Measurements from ENCODE around the gene ADTRP. TPM values are rescaled to one million over a fixed set of nuclear protein-coding genes. Genes with fewer than 3 reads are reported as not detected.

Gene ADTRP
- total and polyA plus RNA-seq, 10 of the 15 experiments (the other 5 are each of a cell fraction or from before 2014, with no cell fraction given) = 0.10 to 2.6 (median 2.1) TPM

DNA sequence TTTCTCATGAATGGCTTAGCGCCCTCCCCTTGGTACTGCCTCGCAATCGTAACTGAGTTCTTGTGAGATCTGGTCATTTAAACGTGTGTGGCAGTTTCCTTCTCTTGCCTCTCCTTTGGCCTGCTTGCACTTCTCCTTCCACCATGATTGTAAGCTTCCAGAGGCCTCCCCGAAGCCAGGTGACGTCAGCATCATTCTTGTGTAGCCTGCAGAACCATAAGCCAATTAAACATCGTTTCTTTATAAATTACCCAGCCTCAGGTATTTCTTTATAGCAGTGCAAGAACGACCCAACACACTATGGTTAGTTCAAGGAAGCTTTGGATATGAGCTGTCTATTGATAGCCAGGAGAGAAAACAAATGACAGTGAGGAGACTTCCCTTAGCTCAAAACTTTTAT lies 29.5 kb upstream of the ADTRP start:
- H3K4me2 ChIP-seq (ENCODE audit: control insufficient read depth, insufficient read depth) = no peak overlapping the region
- no peak overlapping the region for H3K27ac ChIP-seq (ENCODE audit: control insufficient read depth, insufficient read depth)
- ATAC-seq = no peak
- no peaks in the 10 kb centered on the region for H3K36me3 ChIP-seq (ENCODE audit: control insufficient read depth in 2 of 2, insufficient read depth in 2 of 2, low read length in 1 of 2)
- TF ChIP-seq, protein P1, sequence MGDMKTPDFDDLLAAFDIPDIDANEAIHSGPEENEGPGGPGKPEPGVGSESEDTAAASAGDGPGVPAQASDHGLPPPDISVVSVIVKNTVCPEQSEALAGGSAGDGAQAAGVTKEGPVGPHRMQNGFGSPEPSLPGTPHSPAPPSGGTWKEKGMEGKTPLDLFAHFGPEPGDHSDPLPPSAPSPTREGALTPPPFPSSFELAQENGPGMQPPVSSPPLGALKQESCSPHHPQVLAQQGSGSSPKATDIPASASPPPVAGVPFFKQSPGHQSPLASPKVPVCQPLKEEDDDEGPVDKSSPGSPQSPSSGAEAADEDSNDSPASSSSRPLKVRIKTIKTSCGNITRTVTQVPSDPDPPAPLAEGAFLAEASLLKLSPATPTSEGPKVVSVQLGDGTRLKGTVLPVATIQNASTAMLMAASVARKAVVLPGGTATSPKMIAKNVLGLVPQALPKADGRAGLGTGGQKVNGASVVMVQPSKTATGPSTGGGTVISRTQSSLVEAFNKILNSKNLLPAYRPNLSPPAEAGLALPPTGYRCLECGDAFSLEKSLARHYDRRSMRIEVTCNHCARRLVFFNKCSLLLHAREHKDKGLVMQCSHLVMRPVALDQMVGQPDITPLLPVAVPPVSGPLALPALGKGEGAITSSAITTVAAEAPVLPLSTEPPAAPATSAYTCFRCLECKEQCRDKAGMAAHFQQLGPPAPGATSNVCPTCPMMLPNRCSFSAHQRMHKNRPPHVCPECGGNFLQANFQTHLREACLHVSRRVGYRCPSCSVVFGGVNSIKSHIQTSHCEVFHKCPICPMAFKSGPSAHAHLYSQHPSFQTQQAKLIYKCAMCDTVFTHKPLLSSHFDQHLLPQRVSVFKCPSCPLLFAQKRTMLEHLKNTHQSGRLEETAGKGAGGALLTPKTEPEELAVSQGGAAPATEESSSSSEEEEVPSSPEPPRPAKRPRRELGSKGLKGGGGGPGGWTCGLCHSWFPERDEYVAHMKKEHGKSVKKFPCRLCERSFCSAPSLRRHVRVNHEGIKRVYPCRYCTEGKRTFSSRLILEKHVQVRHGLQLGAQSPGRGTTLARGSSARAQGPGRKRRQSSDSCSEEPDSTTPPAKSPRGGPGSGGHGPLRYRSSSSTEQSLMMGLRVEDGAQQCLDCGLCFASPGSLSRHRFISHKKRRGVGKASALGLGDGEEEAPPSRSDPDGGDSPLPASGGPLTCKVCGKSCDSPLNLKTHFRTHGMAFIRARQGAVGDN (IDR thresholded peaks at IDR 0.05) = no peak
- TF ChIP-seq, protein P2, sequence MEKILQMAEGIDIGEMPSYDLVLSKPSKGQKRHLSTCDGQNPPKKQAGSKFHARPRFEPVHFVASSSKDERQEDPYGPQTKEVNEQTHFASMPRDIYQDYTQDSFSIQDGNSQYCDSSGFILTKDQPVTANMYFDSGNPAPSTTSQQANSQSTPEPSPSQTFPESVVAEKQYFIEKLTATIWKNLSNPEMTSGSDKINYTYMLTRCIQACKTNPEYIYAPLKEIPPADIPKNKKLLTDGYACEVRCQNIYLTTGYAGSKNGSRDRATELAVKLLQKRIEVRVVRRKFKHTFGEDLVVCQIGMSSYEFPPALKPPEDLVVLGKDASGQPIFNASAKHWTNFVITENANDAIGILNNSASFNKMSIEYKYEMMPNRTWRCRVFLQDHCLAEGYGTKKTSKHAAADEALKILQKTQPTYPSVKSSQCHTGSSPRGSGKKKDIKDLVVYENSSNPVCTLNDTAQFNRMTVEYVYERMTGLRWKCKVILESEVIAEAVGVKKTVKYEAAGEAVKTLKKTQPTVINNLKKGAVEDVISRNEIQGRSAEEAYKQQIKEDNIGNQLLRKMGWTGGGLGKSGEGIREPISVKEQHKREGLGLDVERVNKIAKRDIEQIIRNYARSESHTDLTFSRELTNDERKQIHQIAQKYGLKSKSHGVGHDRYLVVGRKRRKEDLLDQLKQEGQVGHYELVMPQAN (conservative IDR thresholded peaks at IDR 0.05) = no peak
- H3K27me3 ChIP-seq (replicated peaks in 1 of 2; ENCODE audit: control insufficient read depth in 2 of 2, insufficient read depth in 2 of 2, low read length in 1 of 2) = no peaks in the 10 kb centered on the region
- H3K4me1 ChIP-seq (ENCODE audit: control insufficient read depth, insufficient read depth, low read length) = peaks cover 16% of the 10 kb centered on the region
- DNase-seq (ENCODE audit: low read depth, low spot score) = no peak
- ChIA-PET CTCF (no interaction called here), POLR2A (interaction anchor here (0.8 kb wide), 1 partner anchor 18 kb away, joined by 3 read pairs; no protein-coding TSS in a partner anchor), RAD21 (ENCODE audit: unreplicated experiment) (no interaction called here), SMC1A (ENCODE audit: uncharacterized antibody, unreplicated experiment) (interaction anchor here (1.0 kb wide), 1 partner anchor 12 kb away, joined by 3 read pairs; no protein-coding TSS in a partner anchor)
- no peak overlapping the region for H2AFZ ChIP-seq (ENCODE audit: control insufficient read depth, low read depth, low read length)
- no peak overlapping the region for H3K4me3 ChIP-seq
- H3K79me2 ChIP-seq (ENCODE audit: control insufficient read depth, insufficient read depth, low read length) = no peaks in the 10 kb centered on the region
- H4K20me1 ChIP-seq (ENCODE audit: control insufficient read depth, insufficient read depth) = no peaks in the 10 kb centered on the region
- 70% methylated on average over 8 of the region's 8 CpGs for WGBS (ENCODE audit: insufficient coverage, insufficient replicate concordance, low lambda C conversion rate, missing lambda C conversion rate)
- no peak overlapping the region for H3K9ac ChIP-seq (ENCODE audit: control insufficient read depth, insufficient read depth, low read length)
- BruUV-seq (replicated peaks) = no TSS peak
- intact Hi-C loops (cut with micrococcal nuclease; ENCODE audit: unreplicated experiment) (no loop called here), in situ Hi-C loops (cut with MboI) (no loop called here)
- no peaks in the 10 kb centered on the region; the same call in 2 of the 3 replicates for H3K9me3 ChIP-seq (replicated peaks; ENCODE audit: control insufficient read depth, insufficient read depth, low read length)
- FAIRE-seq = no peak
